Kidney epithelial cell (primary cell): Measurements from ENCODE around the gene ARID1A. TPM values are rescaled to one million over a fixed set of nuclear protein-coding genes. Genes with fewer than 3 reads are reported as not detected.
A peak's percentile ranks its signal among the peaks of the same experiment; 100 is the strongest.

Source experiments
- DNase-seq: peaks from one replicate; pipeline ENCODE4 v3.0.0-alpha.2; 2010; ENCODE audit warnings: low read depth
- H3K27me3 ChIP-seq: 2 replicates; pipeline ENCODE4 v1.6.0; 2011; ENCODE audit warnings: low read length; ENCODE audit not compliant: control insufficient read depth, insufficient read depth
- H3K36me3 ChIP-seq: 2 replicates; pipeline ENCODE4 v1.5.1; 2011; ENCODE audit warnings: low read length; ENCODE audit not compliant: control insufficient read depth, insufficient read depth
- H3K4me3 ChIP-seq: 2 replicates; pipeline ENCODE4 v1.5.1; 2011; ENCODE audit warnings: low read depth, mild to moderate bottlenecking, control low read depth, low read length
- CTCF ChIP-seq: IDR thresholded peaks from 2 replicates; pipeline ENCODE4 v1.5.1; 2011; ENCODE audit warnings: mild to moderate bottlenecking, moderate library complexity, low read length, control low read depth, inconsistent platforms; ENCODE audit not compliant: insufficient read depth, poor library complexity, severe bottlenecking
- total RNA-seq: library from RNA; depleted of rRNA; stranded (reverse); fragments of >200 nt; gene quantifications from 2 replicates; pipeline ENCODE4 v1.2.3, GENCODE V29; 2015

ARID1A gene
- total RNA-seq, 1 donor from 2014 or later: 43.7 TPM

GRCh38 chr1:26744075-26744959 is 48.5 kb downstream of the ARID1A start:
- no peak for TF ChIP-seq CTCF
- peak; percentile 80 for DNase-seq

GRCh38 chr1:26745191-26745590 is 49.4 kb downstream of the ARID1A start:
- DNase-seq: no peak
- no peak for TF ChIP-seq CTCF
- Histone ChIP-seq H3K36me3 (peaks cover 2% of the 10 kb centered on the region), H3K4me3 (no peak overlapping the region), H3K27me3 (no peaks in the 10 kb centered on the region)

More at GRCh38 chr1:26744075-26744959, 48.5 kb downstream of the ARID1A start:
- H3K27me3 ChIP-seq: no peaks in the 10 kb centered on the region
- H3K4me3 ChIP-seq: no peak overlapping the region
- no peaks in the 10 kb centered on the region for H3K36me3 ChIP-seq

- H3K4me3 ChIP-seq: no peak overlapping the region
- peaks cover 2% of the 10 kb centered on the region for H3K36me3 ChIP-seq
- no peak for TF ChIP-seq CTCF
- no peak for DNase-seq
- no peaks in the 10 kb centered on the region for H3K27me3 ChIP-seq
These were observed 51.2 kb downstream of the ARID1A start for GRCh38 chr1:26747048-26747447.

GRCh38 chr1:26748351-26748750 is 52.5 kb downstream of the ARID1A start:
- no peak for TF ChIP-seq CTCF
- peaks cover 2% of the 10 kb centered on the region for H3K36me3 ChIP-seq

GRCh38 chr1:26749458-26749857 is 53.6 kb downstream of the ARID1A start:
- peaks cover 2% of the 10 kb centered on the region for H3K36me3 ChIP-seq
- no peak overlapping the region for H3K4me3 ChIP-seq
- TF ChIP-seq CTCF: no peak
- H3K27me3 ChIP-seq: no peaks in the 10 kb centered on the region
- DNase-seq: no peak

More at GRCh38 chr1:26748351-26748750, 52.5 kb downstream of the ARID1A start:
- H3K27me3 ChIP-seq: no peaks in the 10 kb centered on the region
- H3K4me3 ChIP-seq: no peak overlapping the region
- DNase-seq: no peak
